ENCODE measurements around the gene ENTHD1. TPM values are rescaled to one million over a fixed set of nuclear protein-coding genes. Genes with fewer than 3 reads are reported as not detected.

The ENTHD1 gene
- total and polyA plus RNA-seq, 8 donors = not detected

DNA sequence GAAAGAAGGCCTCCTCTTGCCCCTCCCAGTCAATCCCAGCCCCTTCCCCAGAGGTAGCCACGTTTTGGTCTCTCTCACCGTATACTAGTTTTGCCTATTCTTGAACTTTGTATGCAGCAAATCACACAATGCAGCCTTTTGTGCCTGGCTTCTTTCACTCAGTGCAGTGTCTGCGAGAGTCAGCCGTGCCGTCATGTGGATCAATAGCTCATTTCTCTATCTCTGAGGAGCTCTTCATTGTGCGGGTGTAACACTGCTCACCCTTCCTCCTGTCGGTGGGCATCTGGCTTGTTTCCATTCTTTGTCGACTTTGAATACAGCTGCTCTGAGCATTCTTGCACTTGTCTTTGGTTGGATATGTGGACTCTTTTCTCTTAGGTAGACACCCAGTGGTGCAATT is 176.5 kb downstream of the ENTHD1 start:
- 60 to 78% (median 73%) methylated on average over 8 of the region's 8 CpGs for WGBS, 5 donors

DNA sequence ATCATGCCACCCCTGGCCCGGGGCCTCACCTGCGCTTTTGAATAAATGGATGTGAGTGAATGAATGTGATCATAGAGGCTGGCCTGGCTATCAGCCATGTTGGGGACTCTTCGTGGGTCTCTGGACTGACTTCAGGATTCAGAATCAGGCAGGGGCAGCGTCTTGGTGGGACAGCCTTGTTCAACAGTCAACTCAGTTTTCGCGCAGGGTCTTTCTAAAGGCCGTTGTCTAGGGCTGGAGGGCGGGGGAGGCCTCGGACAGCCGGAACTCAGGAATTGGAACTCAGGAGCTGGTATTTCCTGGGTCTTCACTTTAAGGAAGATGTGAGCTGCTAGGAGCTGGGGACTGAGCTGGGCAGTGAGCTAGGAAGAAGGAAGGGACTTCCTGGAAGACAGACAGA is 177.0 kb downstream of the ENTHD1 start:
- no peaks in the 10 kb centered on the region for H3K9me3 ChIP-seq
- H3K27me3 ChIP-seq = peaks cover 0 to 43% (median 4%) of the 10 kb centered on the region in 3 donors
- 83 to 89% (median 86%) methylated on average over 6 to 10 of the region's 10 CpGs for WGBS, 5 donors
- no peaks in the 10 kb centered on the region for H3K36me3 ChIP-seq
- no peaks in the 10 kb centered on the region for H3K4me1 ChIP-seq
- intact Hi-C loops (cut with DNase I; ENCODE audit: low total_unique reads) = no loop called here
- H3K4me3 ChIP-seq = no peak overlapping the region
- TF ChIP-seq, protein P1, sequence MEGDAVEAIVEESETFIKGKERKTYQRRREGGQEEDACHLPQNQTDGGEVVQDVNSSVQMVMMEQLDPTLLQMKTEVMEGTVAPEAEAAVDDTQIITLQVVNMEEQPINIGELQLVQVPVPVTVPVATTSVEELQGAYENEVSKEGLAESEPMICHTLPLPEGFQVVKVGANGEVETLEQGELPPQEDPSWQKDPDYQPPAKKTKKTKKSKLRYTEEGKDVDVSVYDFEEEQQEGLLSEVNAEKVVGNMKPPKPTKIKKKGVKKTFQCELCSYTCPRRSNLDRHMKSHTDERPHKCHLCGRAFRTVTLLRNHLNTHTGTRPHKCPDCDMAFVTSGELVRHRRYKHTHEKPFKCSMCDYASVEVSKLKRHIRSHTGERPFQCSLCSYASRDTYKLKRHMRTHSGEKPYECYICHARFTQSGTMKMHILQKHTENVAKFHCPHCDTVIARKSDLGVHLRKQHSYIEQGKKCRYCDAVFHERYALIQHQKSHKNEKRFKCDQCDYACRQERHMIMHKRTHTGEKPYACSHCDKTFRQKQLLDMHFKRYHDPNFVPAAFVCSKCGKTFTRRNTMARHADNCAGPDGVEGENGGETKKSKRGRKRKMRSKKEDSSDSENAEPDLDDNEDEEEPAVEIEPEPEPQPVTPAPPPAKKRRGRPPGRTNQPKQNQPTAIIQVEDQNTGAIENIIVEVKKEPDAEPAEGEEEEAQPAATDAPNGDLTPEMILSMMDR (IDR thresholded peaks at IDR 0.05) = no peak
- TF ChIP-seq POLR2A (IDR thresholded peaks at IDR 0.05) (no peak), EP300 (IDR thresholded peaks at IDR 0.05) (no peak), POLR2AphosphoS5 (IDR thresholded peaks at IDR 0.05) (no peak)
- DNase-seq = no peak
- no peak overlapping the region for H3K27ac ChIP-seq

More for the DNA sequence above, 176.5 kb downstream of the ENTHD1 start:
- no peaks in the 10 kb centered on the region for H3K36me3 ChIP-seq
- H3K27me3 ChIP-seq = peaks cover 0 to 45% (median 7%) of the 10 kb centered on the region in 3 donors
- no peak overlapping the region for H3K4me3 ChIP-seq
- intact Hi-C loops (cut with DNase I; ENCODE audit: low total_unique reads) = no loop called here
- no peaks in the 10 kb centered on the region for H3K4me1 ChIP-seq
- H3K9me3 ChIP-seq = no peaks in the 10 kb centered on the region
- DNase-seq = no peak
- TF ChIP-seq POLR2AphosphoS5 (IDR thresholded peaks at IDR 0.05) (no peak), EP300 (IDR thresholded peaks at IDR 0.05) (no peak), POLR2A (IDR thresholded peaks at IDR 0.05) (no peak)
- TF ChIP-seq, protein P1 (IDR thresholded peaks at IDR 0.05) = no peak
- H3K27ac ChIP-seq = no peak overlapping the region

DNA sequence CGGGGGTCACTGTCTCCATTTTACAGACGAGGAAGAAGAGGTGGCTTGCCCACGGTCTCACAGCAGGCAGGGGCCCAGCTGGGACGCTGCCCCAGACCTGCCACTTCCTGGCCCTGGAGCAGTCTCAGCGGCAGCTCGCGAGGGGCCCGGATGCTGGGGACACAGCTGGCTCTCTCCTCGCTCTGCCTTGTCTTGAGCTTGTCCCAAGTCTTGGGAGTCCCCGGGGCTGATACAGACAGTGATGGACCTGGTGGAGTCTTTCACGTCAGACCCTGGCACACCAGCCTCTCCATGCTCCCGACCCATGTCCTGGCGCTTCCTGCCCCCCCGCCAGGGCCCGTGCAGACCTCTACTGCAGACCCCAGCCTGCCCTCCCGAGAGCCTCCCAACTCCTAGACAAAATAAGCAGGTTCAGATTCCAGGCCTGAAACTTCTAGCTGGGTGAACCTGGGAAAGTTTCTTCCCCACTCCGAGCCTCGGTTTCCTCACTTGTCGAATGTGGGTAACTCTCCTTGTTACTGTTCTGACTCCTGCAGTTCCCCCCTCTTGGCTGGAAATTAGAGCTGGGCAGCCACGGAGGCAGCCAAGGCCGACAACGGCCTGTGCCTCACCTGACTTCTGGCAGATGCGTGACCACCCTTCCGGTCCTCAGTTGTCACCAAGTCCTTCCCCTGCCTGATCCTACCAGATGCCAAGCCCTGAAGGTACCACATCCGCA is 177.6 kb downstream of the ENTHD1 start:
- peaks cover 0 to 45% (median 3%) of the 10 kb centered on the region in 3 donors for H3K27me3 ChIP-seq
- WGBS, 5 donors = 81 to 85% (median 83%) methylated on average over 24 to 25 of the region's 25 CpGs
- H3K4me3 ChIP-seq = no peak overlapping the region
- H3K36me3 ChIP-seq = no peaks in the 10 kb centered on the region
- TF ChIP-seq POLR2AphosphoS5 (IDR thresholded peaks at IDR 0.05) (no peak), POLR2A (IDR thresholded peaks at IDR 0.05) (no peak)
- TF ChIP-seq, protein P1 (IDR thresholded peaks at IDR 0.05) = no peak
- intact Hi-C loops (cut with DNase I; ENCODE audit: low total_unique reads) = no loop called here
- H3K9me3 ChIP-seq = no peaks in the 10 kb centered on the region
- no peak overlapping the region for H3K27ac ChIP-seq
- DNase-seq = no peak
- H3K4me1 ChIP-seq = no peaks in the 10 kb centered on the region

DNA sequence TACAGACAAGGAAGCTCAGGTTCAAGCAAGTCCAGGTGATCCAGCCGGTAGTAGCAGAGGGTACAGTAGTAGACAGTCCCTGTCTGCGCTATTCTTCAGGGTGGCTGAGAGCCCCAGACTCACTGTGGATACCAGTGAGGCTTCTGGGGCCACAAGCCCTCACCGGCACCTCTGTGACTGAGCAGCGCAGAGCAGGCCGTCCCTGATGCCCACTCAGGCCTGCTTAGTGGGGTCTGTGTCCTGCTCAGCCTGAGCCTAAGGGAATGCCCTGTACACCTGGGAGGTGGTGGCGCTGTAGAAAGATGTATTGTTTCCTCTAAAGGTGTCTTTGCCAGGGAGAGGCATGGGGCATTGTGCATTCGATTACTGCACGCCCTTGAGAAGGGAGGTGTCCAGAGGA is 179.2 kb downstream of the ENTHD1 start:
- intact Hi-C loops (cut with DNase I; ENCODE audit: low total_unique reads) = no loop called here
- H3K4me3 ChIP-seq = no peak overlapping the region
- DNase-seq = no peak
- no peak overlapping the region for H3K27ac ChIP-seq
- H3K36me3 ChIP-seq = no peaks in the 10 kb centered on the region
- WGBS, 5 donors = 86 to 92% (median 87%) methylated on average over 5 to 8 of the region's 8 CpGs
- no peak for TF ChIP-seq POLR2A (IDR thresholded peaks at IDR 0.05)
- TF ChIP-seq, protein P1 (IDR thresholded peaks at IDR 0.05) = no peak
- TF ChIP-seq EP300 (IDR thresholded peaks at IDR 0.05) = no peak
- no peak for TF ChIP-seq POLR2AphosphoS5 (IDR thresholded peaks at IDR 0.05)
- peaks cover 0 to 55% (median 3%) of the 10 kb centered on the region in 3 donors for H3K27me3 ChIP-seq
- H3K4me1 ChIP-seq = no peaks in the 10 kb centered on the region
- no peaks in the 10 kb centered on the region for H3K9me3 ChIP-seq

Data from stomach (tissue), 9 donors.